Islet precursor cell (in vitro differentiated cells): ENCODE results near the gene CCDC34.
A peak's percentile ranks its signal among the peaks of the same experiment; 100 is the strongest.

Experiments
- DNase-seq: peaks from one replicate; pipeline ENCODE4 v3.0.0-alpha.2; 2018

Gene CCDC34

DNA sequence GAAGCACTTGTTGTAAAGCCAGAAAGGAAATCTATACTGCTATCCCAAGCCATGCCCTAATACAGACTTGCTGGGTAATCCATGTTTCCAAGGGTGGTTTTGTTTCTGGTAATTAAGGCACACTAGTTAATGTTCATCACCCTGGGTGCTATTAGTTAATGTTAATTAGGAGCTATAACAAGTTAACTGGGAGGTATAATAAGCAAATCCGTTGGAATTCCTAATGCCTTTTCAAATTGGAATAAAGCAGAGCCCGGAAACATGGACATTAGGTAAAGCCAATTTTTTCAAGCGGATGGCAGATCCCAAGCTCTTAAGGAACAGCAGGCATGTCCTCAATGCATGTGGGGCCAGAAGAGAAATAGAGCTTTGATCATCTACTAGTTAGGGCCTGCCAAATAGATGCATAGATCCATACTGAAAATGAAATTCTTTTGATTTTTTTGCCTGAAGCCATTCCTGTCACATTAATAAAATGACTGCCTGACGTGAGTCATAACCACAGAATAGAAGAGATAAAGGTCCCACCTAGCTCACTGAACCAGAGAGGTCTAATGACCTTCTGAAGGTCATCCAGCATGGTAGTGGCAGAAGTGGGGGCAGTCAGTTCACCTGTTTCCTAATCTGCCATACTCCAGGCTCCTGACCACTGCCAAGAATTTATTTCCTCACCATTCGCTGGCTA is 28.5 kb upstream of the CCDC34 start:
- no peak for DNase-seq

- DNase-seq = no peak
These were observed 27.6 kb upstream of the CCDC34 start for GRCh38 chr11:27390318-27391295.

DNA sequence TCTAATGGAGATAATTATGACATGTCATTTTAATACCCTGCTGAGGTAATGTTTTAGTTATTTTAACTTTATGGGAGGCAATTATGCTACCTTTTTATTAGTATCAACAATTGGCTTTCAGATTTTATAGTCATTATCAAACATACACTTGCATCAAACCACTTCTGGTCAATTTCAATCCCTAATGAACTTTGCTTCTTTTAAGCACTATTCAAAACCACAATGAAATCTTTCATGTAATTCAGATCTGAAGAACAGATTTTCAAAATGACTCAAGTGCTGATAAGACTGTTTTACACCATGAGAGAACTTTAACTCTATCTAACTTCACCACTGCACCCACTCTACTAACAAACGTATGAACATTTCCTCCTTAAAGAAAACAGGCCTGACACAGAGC is 25.9 kb upstream of the CCDC34 start:
- no peak for DNase-seq

DNA sequence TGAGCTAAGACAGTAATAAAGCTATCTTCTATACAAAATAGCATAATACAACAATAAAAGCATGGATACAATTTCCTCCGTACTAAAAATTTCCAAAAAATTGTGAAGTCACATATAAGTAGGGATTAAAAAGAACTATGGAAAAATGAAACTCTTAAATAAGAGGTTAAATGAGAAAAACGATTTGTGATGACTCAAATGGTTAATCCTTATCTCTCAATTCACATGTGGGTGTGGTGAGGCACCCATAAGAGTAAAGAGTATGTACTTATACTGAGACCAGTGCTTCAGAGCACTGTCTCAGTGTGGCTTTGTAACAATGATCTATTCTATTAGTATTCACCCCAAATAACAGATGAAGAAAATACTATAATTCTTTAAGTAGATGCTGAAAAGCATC is 25.0 kb upstream of the CCDC34 start:
- DNase-seq = no peak

GRCh38 chr11:27387362-27387761 is 24.3 kb upstream of the CCDC34 start:
- DNase-seq = no peak

DNA sequence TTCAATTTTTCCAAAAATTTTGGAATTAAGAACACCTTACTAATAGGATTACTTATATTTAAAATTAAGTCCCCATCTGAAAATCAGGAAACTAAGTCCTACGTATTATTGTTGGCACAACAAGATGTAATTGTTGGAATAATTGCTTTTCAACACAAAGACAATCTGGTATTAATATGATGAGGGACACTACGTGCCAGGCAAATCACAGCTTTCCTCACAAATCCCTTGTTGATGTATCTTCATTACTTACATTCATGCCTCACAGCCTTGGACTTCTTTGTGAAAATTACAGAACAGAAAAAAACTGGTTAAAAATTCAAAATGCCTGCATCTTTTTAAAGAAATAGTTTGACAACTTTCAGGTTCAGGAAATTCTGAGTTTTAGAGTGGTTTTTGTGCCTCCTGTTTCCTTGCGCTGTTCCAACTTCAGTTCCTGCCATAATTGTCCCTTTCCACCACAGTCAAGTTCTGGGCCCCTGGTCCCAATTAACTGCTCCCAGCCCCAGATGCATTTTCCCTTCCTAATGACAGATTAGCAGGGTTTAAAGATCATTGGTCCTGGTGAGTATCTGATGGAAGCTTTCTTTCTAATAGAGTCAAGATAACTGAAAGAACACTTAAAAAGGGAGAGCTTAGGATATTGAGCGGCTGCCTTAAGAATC is 23.3 kb upstream of the CCDC34 start:
- no peak for DNase-seq

GRCh38 chr11:27385245-27385644 is 22.2 kb upstream of the CCDC34 start:
- no peak for DNase-seq

DNA sequence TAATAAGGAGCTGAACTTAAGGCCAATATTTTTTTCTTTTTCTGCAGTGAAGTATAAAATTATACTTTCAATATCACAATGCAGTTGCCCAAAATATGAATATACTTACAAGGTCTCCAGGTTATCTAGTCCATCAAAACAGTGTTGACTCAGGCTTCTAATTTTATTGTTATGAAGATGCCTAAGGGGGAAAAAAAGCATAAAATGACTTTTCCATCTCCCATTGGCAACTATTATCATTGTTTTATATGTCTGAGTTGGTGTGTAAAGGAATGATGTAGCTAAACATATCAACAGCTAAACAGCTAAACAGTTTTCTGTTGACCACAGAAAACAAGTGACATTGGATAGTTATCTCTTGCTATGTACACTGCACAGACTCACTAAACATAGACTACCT is 21.2 kb upstream of the CCDC34 start:
- no peak for DNase-seq

GRCh38 chr11:27383645-27384044 is 20.6 kb upstream of the CCDC34 start:
- DNase-seq = no peak

DNA sequence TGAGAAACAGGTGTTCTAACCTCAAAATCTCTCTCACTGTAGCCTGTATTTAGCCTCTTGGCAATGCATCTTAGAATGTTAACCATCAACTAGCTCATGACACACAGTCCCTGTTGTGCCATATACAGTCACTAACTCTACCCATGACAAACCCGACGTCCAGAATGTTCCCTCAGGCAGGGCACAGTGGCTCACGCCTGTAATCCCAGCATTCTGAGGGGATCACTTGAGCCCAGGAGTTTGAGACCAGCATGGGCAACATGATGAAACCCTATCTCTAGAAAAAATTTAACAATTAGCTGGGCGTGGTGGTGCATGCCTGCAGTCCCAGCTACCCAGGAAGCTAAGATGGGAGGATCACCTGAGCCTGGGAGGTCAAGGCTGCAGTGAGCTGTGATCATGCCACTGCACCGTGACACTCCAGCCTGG is 18.2 kb upstream of the CCDC34 start:
- DNase-seq = no peak

- DNase-seq = no peak
These were observed 17.8 kb upstream of the CCDC34 start for GRCh38 chr11:27380771-27381170.

DNA sequence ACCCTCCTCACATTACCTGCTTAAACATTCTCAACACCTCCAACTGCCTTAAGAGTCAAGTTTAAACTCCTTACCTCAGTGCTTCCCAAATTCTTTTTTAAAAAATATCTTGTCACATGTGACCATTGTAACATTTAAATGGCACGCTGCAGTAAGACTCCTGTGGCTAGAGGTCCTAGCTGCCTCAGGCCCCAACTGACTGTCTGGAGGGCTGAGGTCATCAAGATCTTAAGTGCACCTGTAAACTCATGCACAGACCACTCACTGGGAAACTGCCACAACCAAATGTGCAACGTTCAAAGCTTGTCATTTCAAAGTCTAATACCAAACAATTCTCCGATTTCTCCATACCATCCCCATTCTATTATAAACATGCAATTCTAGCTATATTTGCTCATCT is 16.4 kb upstream of the CCDC34 start:
- DNase-seq = peak; percentile 69

- DNase-seq = no peak
These were observed 12.4 kb upstream of the CCDC34 start for GRCh38 chr11:27375370-27375769.

DNA sequence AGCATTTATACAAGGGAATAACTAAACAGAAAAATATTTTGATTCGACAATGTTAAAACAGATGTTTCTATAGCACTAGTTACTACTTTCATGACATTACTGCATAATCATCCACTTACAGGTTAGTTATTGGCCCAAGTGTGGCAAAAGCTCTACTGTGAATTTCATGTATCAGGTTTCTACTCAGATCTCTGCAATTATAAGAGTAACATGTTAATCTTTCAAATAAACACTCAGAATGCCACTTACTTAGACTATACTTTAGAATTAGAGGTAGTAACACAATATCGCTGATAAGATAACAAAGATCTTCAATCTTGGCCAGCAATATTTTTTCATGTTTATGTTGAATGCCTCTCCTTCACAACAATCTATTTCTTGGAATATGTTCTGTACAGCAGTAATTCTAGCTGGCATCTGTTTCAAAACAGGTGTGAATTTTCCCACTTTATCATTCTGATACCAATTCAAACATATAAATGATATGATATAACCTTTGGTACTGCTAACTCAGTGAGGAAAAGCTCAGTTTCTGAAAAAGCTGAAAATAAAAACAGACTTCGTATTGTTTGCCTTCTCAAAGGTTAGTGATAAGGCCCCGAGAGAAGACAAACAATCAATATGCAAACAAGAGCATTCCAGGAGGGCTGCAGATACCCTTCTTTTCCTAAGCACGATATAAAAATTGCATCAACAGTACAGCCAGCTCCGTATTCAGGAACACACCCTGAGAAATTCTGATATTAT is 11.0 kb upstream of the CCDC34 start:
- no peak for DNase-seq

DNA sequence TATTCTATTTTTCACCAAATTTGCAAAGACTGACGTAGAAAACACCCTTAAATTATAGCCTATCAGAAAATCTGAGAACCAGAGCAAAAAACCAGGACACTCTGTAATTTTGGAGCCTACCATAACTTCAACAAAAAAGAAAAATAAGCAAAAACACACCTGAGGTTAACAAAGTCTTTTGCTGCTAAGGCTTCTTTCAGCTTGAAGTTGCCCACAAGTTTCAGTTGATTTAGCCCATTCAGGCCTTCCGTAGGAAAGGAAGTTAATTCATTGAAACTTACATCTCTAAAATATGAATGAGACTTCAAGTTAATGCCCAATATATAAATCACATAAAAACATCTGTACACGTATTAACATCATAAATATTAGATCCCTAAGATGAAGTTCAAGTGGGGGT is 10.4 kb upstream of the CCDC34 start:
- no peak for DNase-seq

- DNase-seq = no peak
These were observed 9.1 kb upstream of the CCDC34 start for GRCh38 chr11:27372164-27372563.

GRCh38 chr11:27371489-27371888 is 8.5 kb upstream of the CCDC34 start:
- no peak for DNase-seq

DNA sequence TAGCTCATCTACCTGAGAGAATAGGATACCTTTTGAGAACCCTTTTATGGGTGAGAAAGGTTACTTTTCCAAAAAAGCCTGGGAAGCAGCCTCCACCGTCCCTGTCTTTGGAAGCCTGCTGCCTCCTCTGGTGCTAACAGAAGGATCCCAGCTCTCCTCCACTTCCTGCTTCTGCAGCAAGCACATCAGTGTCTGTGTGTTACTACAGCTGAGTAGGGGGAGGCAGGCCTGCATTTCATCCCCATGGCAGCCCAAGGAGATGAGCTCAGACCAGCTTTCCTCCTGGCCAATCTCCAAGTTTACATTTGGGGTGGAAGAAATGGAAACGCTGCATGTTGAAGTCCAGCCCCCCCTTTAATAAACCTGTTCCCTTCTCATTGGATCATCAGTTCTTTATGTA is 7.4 kb upstream of the CCDC34 start:
- peak; percentile 71 for DNase-seq

DNA sequence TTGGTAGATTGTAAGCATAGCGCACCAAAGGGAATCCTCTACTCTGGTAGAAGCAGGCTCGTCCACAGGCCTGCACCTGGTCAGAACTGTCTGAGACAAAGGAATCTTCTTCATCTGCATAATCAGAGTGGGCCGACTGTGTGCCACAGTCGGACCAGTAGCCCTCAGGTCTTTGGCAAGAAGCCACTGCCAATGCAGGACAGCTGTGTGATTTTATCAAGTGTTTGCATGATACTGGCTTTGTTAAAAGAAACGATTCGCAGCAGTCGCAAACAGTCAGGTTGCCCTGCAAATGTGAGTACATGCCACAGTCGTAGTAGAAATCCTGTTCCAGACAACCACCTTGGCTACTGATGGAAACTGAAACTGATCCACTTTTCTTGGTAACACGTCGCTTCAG is 4.9 kb upstream of the CCDC34 start:
- DNase-seq = no peak

DNA sequence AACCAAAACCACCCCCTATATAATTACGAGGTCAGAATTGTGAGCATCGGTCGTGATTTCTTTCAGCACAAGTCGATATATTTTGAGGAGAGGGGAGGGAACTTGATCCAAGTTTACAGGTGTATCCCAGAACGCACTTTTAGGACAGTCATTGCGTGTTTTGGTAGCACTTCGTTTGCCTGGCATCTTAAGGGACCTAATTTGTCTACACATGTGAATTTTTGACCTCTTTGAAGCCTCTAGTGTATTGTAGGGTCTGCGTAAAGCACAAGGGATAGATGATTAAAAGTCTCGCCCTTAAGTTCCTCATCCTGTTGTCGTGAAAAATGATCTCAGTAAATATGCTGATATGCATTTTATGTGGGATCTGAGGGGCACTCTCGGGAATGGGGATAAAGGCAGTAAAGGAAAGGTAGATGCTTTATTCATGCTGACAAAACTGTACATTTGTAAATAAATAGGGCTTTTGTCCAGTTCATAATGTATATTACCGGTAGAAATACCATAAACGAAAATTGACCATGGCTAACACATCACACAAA is 632 bp upstream of the CCDC34 start:
- no peak for DNase-seq

DNA sequence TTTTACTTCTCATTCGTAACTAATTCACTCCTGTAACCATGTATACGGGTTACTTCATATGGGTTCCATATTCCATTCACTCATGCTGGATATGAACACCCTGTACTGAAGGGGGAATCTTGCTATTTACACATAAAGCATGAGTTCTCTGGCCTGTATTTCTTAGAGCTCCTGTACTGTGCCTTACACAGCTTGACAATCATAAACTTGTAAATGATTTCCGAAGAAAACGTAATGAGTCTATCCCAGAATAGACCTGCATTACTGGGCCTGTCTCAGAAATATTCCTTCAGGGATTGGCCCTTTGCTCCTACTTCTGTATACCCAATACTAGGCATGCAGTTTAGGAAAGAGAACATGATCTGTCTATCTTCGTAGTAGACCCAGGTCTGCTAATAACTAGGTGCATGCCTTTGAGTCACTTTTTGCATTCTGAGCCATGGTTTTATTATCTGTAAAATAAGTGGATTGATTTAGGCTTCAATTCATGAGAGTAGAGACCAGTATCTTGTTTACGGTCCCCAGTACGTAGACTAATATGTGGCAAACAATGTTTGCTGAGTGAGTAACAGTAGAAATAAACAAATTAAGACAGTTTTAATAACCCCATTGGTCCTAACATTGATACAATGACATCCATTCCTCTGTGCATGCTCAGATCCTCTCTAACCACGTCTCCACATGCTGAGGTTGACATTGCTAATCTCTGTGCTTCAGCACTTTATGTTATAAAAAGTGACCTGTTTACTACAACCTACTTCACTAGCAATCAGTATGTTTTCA is 1.2 kb downstream of the CCDC34 start:
- no peak for DNase-seq

DNA sequence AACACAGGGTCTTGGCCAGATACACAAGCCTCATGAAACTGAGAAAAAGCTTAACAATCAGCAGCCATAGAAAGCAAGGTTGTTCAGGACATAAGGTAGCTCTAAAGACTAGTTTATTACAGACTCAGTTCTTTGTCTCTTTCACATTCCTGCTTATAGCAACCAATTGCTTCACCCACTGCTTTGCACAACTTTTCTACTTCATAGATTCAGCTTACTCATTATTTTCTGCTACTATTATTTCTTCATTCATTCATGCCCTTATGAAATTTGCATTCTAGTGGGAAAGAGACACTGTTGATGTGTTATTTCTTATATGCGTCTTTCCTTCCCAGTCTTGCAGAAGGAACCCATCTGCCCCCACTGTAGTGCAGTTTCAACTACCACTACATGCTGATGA is 4.7 kb downstream of the CCDC34 start:
- no peak for DNase-seq
